EH (cell line): ENCODE results near the gene CAMK2D.

Source experiments
- DNase-seq: peaks from one replicate; pipeline ENCODE4 v3.0.0-alpha.2; 2015; ENCODE audit warnings: low read depth

CAMK2D gene

DNA sequence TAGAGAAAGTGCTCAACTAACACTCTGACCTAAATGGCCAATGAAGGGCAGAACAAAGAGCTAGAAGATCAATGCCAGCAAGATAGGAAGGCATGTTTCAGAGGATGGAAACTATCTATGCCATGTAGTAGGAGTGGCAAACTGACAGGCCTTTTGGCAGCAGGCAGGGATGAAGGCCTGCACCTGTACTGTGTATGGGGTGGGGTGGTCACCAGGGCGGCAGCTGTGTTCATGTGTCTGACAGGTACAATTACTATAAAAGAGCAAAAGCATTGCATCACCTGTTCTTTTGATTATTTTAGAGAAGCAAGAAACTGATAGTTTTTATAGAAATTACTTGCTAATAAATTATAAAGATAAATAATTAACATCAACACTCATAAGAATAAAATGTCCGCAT lies 239.1 kb downstream of the CAMK2D start:
- no peak for DNase-seq

DNA sequence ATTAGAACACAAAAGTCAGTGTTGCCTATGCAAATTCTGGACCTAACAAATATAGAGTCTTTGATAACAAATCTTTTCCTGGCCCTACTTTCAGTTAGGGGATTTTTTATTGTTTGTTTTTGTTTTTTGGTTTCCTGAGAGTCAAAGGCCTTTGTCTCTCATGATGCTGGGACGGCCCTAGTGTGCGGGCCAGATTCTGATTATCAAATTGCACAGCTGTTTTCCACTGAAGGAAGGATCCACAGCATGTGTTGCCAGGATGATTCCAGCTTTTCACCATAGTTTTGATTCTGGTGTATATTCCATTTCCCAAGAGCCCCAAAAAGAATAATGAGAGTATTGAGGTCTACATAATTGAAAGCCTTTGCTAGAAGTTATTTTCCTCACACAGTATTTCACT lies 248.2 kb downstream of the CAMK2D start:
- DNase-seq: no peak

DNA sequence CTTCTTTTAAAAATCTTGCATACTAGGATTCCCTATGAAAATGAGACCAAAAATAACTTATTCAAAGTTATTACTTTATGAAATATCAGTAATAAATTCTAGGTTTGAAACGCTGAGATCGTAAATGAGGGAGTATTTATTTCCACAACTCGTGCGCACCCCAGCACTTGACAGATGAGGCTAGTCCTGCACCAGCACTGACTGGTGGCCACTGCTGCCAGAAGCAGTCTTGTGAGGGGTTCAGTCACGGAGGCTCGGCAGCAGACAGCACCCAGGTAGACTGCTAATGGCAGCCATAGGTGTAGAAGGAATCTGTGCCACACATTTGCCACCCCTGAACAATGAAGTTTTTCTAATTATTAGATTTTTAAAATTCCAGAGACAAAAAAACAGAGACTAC lies 248.7 kb downstream of the CAMK2D start:
- DNase-seq: no peak

DNA sequence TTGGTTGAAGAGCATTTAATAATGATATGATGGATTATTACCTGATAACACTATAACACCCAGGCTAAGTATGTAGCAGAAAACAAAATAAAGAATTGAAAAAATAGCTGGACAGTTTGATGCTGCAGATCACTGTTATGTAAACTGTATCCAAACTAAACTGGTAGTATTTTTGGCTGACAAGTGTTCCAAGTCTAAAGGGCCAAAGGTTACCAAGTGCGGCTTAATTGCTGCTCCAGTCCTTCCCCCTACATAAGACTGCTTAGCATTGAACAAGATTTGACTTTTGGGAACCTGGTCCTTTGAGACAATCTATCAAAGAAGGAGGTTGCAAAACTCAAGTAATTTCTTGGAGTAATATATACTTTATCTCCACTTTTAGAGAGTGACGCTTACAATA lies 249.6 kb downstream of the CAMK2D start:
- no peak for DNase-seq

DNA sequence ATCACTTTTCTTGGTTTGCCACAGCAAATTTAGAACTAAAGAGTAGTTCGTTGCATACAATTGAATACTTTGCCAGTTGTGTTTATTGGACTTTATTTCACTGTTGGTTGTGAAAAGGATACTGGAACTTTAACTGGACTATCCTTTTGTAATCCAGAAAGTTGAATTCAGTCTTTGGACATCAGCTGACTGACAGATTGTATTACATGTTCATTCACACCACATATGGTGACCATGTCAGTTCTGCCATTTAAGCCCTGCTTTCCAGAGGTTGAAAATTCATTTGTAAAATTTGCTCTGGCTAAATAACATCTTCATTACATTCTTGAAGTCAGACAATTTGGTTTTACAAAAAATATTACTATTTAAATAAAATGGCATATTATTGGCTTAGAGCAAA lies 251.7 kb downstream of the CAMK2D start:
- no peak for DNase-seq

DNA sequence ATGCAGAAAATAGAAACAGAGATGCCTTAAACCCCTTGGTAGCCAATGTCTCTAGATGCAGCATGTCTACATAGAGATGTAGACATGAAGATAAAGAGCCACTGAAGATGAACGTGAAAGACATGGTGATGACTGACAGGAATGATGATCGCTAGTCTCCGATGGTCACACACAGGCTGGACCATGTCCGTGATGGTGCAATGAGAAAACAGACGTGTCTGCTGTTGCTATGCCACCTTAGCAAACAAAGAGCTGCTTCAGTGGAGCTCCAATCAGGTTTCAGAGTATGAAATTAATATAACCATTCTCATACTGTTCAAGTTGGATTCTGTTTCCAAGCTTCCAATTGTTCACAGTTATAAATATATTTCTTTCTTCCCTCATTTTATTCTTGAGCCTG lies 256.5 kb downstream of the CAMK2D start:
- DNase-seq: no peak

DNA sequence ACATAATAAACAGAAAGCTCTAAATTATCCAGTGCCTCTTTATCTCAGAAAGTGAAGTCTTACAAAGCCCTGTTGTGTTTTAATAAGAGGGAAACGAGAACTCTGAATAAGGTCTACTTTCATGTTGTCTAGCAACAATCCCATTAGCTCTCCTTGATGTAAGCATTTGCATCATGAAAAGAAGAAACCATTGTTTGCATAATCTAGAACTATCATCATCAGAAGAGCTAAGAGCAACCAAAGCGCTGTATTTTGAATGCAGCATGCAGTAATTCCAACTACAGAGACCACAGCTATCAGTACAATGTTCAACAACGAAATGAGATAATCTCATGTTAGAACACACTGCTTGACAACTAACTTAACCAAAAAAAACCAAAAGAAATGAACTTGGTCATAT lies 257.1 kb downstream of the CAMK2D start:
- no peak for DNase-seq

DNA sequence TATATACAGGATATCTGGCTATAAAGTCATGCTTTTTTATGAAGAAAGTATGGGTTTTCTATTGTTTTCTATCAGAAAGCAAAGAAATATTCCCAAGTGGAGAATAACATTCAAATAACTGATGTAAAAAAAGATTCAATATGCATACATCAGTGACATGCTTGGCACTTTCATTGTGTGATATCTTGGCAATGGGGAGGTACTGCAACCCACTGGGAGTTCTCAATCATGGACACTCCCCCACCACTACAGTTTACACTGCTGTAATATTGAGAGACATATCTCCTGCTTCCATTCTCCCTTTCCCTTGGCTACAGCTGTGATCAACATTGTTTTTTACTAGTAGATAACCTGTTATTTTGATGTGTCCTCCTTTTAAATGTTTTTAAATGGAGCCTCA lies 257.8 kb downstream of the CAMK2D start:
- DNase-seq: no peak

DNA sequence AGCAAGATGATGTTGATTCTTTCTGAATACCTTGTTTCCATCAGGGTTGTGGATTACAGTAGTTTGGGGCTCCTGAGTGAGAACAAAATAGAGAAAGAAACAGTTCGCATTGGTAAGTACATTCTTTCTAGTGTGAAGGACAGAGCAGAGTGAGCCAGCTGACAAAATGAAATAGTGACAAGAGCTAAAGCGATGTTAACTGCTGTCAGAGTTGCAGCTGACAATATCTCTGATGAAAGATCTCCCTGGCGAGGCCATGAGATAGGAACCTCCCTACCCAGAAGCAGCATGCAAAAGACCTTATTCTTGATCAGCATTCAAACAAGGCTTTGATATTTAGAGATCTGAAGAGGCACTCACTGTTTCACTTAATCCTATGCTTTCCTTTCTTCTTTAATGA lies 258.6 kb downstream of the CAMK2D start:
- DNase-seq: no peak

DNA sequence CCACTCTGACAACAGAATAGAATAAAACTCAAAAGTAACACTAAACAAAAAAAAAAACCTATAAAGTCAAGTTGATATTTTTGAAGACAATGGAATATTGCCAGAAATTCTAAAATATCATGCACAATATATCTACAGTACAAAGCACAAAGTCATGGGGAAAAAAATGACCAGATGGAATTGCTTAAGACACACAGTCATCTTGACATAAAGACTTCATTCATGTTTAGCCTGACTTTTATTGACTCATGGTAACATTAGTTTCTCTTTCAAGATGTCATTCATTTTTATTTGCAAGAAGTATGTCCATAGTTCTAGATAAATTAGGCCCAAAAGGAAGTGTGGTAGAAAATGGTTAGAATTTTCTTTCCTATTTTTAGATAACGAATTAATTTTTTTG lies 259.1 kb downstream of the CAMK2D start:
- peak; percentile 38 for DNase-seq

DNA sequence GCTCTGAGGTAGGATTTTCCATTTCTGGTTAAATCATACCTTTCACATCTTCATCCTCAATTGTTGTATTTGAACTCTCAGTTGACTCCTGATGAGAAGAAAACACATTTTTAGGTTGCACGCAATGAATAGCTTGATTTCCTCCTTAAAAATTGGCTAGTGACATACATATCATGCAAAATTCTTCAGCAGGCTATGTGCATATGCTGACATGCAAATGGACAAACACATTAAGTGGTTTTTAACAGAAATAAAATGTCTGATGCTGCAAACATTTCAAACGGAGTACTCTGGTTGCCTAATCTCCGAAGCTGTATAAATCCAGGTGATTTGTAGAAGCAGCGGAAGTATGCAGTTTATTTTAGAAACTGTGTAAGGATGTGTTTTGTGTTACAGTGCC lies 261.1 kb downstream of the CAMK2D start:
- DNase-seq: no peak

DNA sequence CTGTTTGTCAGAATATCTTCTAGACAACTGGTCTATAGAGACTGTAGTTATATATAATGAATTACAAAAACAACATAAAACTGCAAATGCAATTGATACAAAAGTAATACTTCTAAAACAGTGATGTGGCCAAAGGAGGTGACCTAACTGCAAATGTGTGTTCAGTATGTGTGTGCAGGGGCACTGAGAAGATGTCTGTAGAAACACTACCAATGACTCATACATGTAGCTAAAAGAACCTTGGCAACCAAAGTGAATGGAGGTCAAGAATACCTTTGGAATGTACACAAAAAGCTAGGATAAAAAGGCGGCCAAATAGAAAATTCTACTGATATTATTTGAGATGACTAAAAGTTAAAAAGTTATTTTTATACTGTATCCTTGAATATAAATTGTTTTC lies 261.8 kb downstream of the CAMK2D start:
- DNase-seq: peak; percentile 61

DNA sequence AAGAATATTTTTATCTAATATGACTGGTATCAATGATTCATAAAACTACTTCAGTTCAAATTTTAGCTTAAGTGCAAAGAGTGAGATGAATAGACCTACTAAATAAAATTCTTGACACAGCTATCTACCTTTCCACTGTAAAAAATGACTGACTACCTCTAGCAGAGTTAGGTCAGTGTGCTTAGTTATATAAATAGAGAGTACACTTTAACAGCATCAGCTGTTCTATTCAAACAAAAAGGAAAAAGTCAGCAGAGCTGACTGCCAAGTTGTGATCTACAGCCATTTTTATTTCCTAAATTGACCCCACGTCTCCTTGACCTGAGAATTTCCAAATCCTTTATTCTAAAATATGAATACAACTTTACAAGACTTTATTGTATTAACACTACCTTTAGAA lies 262.4 kb downstream of the CAMK2D start:
- no peak for DNase-seq

DNA sequence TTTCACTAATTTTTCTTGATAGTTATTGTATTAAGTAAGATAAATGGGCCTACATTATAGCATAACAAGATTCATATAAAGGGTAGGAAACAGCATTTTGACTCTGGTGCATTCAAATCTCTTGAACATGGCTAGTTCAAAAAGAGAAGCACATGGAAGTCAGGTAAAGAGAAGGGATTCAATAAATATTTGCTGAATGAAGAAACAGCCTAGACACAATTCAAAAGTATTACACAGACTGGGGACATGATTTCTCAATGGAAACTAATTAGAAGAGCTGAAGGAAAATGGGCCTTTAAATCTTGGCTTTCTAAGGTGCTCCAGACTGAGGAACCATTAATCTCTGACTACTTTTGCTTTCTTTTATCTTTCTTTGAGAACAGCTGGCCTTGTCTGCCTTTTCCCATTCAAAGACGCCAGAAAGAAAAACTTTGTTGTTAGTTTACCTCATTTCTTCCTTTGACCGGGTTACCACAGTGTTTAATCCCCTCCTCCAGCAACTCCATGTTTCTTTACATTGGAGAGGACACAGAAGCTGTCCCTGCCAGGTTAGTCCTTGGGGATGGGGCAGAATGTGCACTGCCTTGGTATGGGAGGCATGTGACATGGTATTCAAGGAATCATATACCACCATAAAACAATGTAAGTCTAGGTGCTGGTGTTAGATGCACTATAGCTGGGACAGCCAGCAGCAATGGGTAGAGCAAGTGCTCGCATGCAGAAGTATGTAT lies 264.2 kb downstream of the CAMK2D start:
- no peak for DNase-seq

DNA sequence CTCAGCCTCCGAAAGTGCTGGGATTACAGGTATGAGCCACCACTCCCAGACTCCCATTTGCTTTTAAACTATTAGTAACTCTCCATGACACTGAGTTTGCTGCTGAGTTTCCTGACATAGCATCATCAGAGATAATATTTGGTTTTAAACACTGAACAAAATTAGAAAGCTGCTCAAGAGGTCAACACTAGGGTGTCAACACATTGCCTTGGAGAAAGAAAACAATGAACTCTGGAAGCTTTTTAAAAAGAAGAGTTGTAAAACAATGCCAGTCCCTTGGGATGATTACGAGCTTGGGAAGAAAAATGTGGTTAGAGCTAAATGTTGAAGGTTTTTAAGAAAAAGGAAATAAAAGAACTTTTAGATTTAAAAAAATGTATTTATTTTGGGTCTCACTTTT lies 264.8 kb downstream of the CAMK2D start:
- DNase-seq: no peak

DNA sequence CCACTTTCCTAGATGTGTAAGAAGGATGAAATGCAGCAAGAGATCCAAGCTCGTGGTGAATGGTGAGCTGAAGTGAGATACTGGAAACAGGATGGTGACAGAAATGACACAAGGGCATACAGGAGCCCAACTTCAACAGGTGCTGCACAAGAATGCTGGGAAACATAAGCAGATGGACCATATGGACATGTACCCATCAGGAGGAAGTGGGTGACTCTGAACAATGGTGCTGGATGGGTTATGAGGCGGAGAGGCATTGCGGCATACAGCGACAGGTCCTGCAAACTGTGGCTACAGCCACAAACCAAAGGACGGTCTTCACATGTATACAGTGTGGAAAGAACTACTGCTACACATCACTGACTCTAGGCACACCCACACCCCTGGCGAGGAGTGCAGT lies 265.7 kb downstream of the CAMK2D start:
- DNase-seq: no peak

DNA sequence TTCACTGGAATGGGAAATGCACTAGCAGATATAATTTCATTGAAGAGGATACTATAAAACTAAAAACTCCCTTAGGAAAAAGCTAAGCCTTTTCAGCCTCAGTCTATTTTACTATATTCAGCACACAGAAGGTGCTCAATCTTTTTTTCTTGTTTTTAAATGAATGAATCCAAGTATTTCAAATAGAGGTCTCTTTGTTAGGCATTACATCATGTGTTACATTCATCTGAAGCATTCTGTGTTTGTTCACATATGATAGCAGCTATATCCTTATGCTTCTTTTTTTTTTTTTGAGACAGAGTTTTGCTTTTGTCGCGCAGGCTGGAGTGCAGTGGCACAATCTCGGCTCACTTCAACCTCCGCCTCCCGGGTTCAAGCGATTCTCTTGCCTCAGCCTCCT lies 278.4 kb downstream of the CAMK2D start:
- DNase-seq: no peak

DNA sequence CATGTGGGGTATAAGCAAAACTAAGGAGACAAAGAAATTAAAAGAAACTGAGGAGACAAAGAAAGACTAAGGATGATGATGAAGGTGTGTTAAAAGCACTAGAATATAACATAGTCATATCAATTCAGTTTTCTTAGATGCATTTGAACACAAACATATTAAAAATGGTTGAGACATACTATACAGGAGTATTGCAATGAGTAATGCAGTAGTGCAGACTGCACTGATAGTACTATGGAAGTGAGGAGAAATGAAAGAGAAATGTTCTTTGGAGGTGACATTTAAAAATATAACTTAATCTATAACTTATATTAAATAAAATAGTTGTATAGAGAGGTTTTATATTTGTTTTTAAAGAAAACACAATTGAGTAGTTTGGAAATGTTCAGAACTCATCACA lies 279.2 kb downstream of the CAMK2D start:
- no peak for DNase-seq

DNA sequence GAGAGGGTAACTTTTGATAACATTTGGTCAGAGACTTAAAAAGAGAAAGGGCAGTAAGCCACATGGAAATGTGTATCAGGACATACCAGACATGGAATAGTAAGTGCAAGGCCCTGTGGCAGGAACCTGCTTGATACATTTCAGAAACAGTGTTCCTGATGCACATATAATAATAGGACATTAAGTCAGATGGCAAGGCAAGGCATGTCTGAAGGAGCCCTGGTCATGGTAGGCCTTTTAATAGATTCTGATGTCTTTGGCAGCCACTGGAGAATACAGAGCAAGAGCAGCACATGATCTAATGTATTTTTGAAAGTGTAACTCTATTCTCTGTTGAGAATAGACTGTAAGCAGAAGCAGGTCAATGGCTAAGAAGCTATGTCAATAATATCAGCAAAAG lies 279.7 kb downstream of the CAMK2D start:
- no peak for DNase-seq

DNA sequence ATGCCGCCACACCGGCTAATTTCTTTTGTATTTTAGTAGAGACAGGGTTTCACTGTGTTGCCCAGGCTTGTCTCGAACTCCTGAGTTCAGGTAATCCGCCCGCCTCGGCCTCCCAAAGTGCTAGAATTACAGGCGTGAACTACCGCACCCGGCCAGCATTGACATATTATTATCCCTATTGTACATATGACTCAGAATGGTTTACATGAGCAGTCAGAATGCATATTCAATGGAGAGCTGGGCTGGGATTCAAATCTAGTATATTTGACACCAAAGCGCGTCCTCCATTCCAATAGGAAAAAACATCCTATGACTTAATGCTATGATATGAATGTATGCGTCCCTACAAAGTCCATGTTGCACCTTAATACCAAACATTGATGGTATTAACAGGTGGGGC lies 281.4 kb downstream of the CAMK2D start:
- no peak for DNase-seq

DNA sequence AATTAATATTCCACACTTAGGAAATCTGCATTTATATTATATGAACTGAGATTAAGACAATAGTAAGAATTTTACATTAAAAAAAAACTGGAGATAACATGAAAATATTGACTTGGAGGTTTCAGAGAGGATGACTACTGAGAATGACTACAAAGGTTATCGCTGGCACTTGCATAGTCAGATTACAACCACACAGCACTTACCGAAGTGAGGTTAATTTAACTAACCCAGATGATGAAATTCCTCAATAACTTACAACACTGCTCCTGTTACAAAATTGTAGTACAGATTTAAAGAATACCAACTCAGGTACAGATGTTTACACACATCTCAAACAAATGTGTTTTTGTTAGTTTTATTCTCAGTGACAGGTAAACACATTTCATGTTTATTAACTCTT lies 283.5 kb downstream of the CAMK2D start:
- no peak for DNase-seq

DNA sequence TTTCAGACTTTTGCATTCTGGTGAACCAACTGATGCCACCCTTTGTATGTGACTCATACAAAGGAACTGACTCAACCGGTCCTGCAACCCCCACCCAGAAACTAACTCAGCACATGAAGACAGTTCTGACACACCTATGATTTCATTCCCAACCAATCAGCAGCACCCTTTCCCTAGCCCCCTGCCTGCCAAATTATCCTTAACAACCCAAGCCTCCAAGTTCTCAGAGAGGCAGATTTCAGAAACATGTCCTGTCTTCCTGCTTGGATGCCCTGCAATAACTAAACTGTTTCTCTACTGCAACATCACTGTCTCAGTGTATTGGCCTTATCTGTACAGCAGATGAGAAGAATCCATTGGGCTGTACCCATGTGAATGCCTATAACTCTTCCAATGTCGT lies 284.7 kb downstream of the CAMK2D start:
- peak; percentile 35 for DNase-seq

DNA sequence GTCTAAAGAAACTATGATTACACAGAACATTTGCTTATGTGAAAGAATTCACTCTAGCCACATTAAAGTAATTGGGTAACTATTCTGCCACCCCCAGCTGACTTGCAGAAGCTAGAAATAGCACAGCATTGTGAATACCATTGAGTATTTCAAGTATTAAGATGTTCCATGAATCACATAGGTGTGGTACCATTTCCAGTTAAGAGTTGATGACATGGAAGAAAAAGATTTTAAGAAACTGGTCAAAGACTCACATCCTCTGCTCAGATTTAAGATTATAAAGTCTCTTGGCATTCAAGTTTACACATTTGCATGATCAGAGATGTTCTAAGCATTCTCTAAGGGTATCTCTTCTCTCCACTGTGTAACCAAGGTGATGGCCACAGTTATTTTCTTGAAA lies 287.5 kb downstream of the CAMK2D start:
- peak; percentile 84 for DNase-seq

DNA sequence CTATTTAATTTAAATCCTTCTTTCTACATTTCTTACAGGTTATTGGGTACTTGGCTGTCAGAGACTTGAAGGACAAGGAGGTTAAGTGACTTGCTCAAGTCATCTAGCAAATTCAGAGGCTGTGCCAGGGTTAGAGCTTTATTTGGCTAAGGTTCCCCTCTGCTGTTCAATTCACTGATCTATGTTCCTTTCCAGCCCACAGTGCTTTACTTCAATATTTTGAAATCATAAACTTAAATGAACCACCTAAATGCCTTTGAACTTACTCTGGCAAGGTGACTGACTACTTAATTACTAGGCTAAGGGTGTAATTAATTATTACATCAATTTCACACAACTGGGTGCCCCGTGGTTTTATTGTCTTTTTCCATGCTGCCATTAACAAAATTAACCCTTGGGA lies 288.7 kb downstream of the CAMK2D start:
- DNase-seq: no peak
